Activated CD8-positive, alpha-beta memory T cell treated with anti-CD3 and anti-CD28 coated beads, Interleukin-2, amount 50 U/mL, for 4 hours (primary cell): Measurements from ENCODE around the gene HYAL1.
A peak's percentile ranks its signal among the peaks of the same experiment; 100 is the strongest.
"Not testable (repeated sequence)": the region's sequence is repeated elsewhere in the genome, so short reads cannot be mapped to it uniquely, and the experiment has no call there.

Experiments
- DNase-seq: peaks from one replicate; pipeline ENCODE4 v3.0.0-alpha.2; 2020

The HYAL1 gene

DNA sequence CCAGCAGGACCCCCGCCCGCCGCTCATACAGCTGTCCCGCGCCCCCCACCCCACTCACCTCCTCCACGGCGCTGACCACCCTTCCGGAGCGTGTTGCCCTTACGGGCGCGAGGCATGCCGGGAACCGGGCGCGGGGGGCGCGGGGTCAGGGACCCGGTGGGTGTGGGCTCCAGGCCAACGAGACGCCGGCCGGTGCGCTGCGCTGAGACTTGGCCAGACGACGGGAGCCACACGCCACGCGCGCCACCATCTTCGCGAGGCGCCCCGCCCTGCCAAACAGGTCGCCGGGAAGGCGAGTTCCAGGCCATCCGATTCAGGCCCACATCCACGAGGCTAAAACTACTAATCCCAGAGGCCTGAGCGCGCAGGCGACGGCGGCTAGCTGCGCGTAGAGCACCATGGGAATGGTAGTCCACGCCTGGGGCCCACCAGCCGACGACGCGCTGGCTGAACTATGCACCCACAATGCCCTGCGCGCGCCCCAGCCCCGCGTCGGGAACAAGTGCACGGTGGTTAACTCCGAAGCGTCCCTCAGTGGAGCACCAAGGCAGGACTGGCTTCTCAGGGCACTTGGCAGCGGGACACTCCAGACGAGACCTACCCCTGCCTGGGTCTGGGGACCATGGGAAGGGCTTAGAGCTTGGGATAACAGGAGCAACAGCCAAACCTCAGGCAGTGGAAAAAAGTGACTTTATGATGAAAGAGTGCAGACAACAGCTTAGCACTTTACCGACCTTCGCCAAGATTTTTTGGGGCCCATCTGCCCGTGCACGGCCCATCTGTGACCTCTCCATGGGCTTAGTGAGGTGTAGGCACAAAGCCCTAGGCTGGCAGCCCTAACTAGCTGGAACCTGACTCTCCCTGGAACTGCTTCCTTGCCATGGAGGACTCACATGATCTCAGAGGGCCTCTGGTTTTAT lies 11.0 kb downstream of the HYAL1 start, which contains the start of gene IFRD2:
IFRD2 (minus strand) TSS at position 271 of the 920 bp plus-strand sequence; CDS start at position 116, 155 bp downstream.
- DNase-seq = peak; percentile 95

DNA sequence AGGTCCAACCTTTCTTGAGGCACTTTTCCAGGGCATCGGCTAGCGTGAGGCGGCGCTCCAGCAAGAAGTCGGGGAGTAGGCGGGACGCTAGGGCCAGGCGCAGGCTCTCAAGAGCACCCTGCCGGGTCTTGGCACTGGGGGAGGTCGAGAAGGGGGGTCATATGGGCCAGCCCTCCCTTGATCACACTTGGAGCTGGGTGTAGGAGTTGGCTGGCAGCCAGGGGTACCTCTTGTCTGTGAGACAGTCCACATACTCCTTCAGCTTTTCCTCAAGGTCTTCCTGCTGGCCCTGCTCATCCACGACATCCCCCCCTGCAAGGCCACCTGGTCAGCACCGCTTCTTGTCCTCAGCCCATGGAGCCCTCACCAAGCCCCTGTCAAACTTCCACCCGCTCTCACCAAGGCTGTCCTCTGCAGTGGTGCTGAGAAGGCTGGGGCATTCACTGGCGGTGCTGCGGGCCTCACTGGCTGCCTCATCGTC lies 13.2 kb downstream of the HYAL1 start:
- DNase-seq = no peak

DNA sequence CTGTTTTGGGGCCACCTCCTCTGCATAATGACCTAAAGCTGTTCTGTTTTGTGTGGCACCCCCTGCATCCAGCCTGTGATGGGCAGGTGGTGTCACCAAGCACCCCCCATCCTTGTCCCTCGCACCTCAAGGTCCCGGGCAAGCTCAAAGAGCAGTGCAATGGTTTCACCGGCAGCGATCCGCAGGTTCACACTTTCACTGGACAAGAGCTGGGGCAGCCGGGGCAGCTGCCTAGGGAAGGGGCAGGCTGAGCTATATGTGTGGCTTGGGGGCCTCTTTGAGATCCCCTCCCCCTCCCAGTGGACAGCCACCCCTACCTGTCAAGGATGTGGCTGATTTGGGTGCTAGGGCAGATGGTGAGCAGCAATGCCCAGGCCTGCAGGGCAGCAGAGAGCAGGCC lies 14.2 kb downstream of the HYAL1 start:
- DNase-seq = no peak

DNA sequence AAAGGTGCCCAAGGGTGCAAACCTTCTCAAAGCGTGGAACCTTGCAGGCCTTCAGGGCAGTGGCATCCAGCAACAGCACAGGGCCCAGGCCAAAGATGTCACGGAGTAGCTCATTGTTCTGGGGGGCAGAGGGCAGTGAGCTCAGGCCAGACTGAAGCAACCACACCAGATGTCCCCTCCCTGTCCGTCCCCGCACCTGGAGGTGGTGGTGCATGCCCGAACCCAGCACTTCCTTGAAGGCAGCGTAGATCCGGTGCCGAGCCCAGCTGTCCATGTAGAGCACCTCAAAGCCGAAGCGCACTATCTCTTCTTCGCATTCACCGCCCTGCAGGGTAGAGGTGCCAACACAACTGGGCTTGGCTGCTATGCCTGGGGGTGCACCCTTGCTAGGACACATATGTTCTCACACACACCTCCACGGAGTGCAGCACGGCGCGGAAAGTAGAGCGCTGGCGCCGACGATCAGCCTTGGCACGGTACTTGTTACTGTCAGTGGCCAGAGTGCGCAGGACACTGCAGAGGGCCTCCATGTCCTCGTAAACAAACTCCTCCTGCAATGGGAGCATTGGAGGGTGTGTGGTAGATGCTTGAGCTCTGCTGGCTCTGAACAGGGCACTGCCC lies 14.9 kb downstream of the HYAL1 start:
- no peak for DNase-seq

GRCh38 chr3:50287262-50287661 lies 16.1 kb downstream of the HYAL1 start:
- DNase-seq = no peak

GRCh38 chr3:50286322-50287227 lies 16.8 kb downstream of the HYAL1 start:
- DNase-seq = no peak

GRCh38 chr3:50284121-50284520 lies 19.3 kb downstream of the HYAL1 start:
- not testable (repeated sequence) for DNase-seq

- DNase-seq = no peak
Observed at GRCh38 chr3:50279255-50280016, 23.9 kb downstream of the HYAL1 start.

- DNase-seq = no peak
Observed at GRCh38 chr3:50278880-50279224, 24.5 kb downstream of the HYAL1 start, which contains the start of gene LSMEM2. Gene LSMEM2, plus strand, starts transcription at chr3:50279087. Its CDS starts 27 bp downstream, at chr3:50279114.

DNA sequence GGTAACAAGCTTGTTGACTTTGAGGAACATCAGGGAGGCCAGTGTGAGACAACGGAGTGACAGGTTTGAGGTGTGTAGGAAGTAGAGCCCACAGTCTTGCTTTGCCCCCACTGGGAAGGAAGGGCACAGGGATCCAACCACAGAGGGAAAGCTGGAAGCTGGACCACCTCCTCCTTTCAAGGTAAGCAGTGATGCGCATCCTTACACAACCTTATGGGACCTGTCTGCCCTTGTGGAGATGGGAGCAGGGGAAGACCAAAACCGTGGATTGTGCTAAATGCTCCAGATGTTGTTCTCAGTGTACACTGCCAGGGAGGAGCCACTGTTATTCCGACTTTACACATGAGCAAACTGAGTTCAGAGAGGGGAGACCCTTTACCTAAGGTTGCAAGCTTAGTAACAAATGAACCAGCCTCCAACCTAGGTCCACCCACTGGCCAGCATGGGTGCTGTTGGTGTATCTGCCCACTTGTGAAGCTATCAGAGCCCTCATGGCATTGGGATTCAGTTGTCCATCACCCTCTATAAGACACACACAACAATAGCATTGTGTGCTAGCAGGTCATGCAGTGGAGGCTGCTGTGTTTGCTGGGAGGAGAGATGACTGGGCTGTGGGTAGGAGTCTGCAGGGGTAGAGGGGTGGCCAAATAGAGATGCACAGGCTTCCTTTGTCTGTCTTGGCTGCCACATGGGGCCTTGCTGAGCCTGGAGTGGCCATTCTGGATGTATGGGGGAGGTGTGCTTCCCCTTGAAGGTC lies 25.1 kb downstream of the HYAL1 start:
- DNase-seq = no peak

DNA sequence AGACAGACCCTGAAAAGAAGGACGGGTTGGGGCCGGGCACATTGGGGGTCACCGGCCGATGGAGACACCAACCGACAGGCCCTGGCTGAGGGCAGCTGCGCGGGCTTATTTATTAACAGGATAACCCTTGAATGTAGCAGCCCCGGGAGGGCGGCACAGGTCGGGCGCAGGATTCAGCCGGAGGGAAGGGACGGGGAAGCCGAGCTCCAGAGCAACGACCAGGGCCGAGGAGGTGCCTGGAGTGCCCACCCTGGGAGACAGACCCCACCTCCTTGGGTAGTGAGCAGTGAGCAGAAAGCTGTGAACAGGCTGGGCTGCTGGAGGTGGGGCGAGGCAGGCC lies 26.6 kb downstream of the HYAL1 start:
- no peak for DNase-seq

GRCh38 chr3:50275996-50276761 lies 27.2 kb downstream of the HYAL1 start:
- no peak for DNase-seq

GRCh38 chr3:50275141-50275995 lies 28.0 kb downstream of the HYAL1 start:
- DNase-seq = no peak

GRCh38 chr3:50274371-50275104 lies 28.8 kb downstream of the HYAL1 start:
- DNase-seq = peak; percentile 62

DNA sequence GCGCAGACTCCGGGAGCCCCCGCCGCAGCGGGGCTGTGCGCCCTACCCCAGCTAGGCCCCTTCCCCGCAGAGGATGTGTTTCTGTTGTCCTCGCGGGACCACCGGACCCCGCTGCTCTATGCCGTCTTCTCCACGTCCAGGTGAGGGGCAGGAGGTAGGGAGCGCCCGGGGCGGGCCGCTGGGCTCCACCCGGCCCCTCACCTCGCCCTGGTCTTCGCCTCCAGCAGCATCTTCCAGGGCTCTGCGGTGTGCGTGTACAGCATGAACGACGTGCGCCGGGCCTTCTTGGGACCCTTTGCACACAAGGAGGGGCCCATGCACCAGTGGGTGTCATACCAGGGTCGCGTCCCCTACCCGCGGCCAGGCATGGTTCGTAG lies 29.7 kb downstream of the HYAL1 start:
- no peak for DNase-seq

DNA sequence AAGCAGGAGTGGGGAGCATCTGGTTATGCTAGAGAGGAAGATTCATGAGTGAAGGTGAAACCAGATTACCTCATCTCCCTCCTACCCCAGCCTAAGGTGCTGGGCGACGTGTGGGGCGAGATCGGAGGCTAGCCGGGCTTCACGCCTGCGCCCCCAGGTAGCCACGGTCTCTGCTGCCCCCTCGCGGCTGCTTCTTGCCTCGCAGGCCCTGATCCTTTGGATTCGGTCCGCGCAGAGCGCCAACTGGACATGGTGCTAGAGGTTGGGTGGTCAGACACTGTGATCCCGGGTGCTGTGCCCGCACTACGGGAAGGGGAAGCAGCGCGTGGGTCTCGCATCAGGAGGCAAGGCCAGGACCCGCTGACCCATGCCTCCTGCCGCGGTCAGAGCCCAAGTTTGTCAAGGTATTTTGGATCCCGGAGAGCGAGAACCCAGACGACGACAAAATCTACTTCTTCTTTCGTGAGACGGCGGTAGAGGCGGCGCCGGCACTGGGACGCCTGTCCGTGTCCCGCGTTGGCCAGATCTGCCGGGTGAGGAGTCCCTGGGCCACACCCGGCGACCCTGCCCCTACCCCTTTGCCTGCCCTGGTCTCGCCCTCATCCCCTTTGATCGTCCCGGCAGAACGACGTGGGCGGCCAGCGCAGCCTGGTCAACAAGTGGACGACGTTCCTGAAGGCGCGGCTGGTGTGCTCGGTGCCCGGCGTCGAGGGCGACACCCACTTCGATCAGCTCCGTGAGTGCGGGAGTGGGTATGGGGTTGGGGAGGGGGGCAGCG lies 30.3 kb downstream of the HYAL1 start:
- peak; percentile 89 for DNase-seq

DNA sequence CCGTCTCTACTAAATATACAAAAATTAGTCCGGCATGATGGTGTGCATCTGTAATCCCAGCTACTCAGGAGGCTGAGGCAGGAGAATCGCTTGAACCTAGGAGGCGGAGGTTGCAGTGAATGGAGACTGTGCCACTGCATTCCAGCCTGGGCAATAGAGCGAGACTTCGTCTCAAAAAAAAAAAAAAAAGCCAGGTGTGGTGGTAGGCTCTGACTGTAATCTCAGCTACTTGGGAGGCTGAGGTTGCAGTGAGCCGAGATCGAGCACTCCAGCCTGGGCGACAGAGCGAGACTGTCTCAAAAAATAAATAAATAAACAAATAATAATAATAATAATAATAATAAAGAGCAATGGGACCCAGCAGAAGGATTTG lies 30.9 kb downstream of the HYAL1 start:
- not testable (repeated sequence) for DNase-seq

DNA sequence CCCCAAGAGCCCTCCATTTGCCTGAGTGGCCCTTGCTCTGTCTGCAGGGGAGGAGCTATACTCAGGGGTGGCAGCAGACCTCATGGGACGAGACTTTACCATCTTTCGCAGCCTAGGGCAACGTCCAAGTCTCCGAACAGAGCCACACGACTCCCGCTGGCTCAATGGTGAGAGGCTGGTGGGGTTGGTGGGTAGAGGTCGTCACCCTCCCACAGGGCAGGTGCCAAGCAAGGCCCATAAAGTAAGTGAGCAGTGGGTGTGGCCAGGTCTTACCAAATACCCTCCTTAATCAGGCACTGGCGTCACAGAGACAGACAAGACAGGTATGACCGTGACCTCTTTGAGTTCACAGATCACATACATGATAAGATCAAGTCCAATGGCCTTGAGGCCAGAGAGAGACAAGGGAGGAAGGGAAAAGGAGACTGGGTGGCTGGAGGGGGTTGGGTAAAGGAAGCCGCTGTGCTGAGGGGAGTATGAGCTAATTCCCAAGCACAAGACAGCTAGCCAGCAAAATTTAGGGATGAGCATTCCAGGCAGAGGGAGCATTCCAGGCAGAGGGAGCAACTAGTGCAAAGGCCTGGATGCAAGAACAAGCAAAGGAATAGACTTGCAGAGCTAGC lies 31.9 kb downstream of the HYAL1 start:
- no peak for DNase-seq
